GM18517 (cell line): ENCODE measurements around the gene IL18RAP.
A peak's percentile ranks its signal among the peaks of the same experiment; 100 is the strongest.

Experiments
- ATAC-seq: cut with Tn5 transposase; IDR thresholded peaks from one replicate; pipeline ENCODE4 v1.9.1; 2021; ENCODE audit warnings: mild to moderate bottlenecking, moderate library complexity; ENCODE audit not compliant: unreplicated experiment

Gene IL18RAP

GRCh38 chr2:102421890-102422759, 835 bp upstream of the IL18RAP start:
- no peak for ATAC-seq

- no peak for ATAC-seq
These were observed 408 bp downstream of the IL18RAP start for GRCh38 chr2:102423368-102423767.

GRCh38 chr2:102424754-102425153, 1.8 kb downstream of the IL18RAP start:
- ATAC-seq, result peak; percentile 94

- ATAC-seq, result no peak
These were observed 2.6 kb downstream of the IL18RAP start for GRCh38 chr2:102425441-102426132.

GRCh38 chr2:102427249-102427648, 4.3 kb downstream of the IL18RAP start:
- no peak for ATAC-seq

GRCh38 chr2:102428573-102428972, 5.6 kb downstream of the IL18RAP start:
- ATAC-seq, result no peak

GRCh38 chr2:102432386-102432785, 9.4 kb downstream of the IL18RAP start:
- no peak for ATAC-seq

- ATAC-seq, result no peak
These were observed 11.2 kb downstream of the IL18RAP start for GRCh38 chr2:102433973-102434654.

- no peak for ATAC-seq
These were observed 11.9 kb downstream of the IL18RAP start for GRCh38 chr2:102434655-102435381.

GRCh38 chr2:102435741-102436140, 12.8 kb downstream of the IL18RAP start:
- no peak for ATAC-seq

- ATAC-seq, result no peak
These were observed 13.4 kb downstream of the IL18RAP start for GRCh38 chr2:102436323-102436722.

- ATAC-seq, result no peak
These were observed 14.2 kb downstream of the IL18RAP start for GRCh38 chr2:102437122-102437521.

GRCh38 chr2:102438111-102438510, 15.2 kb downstream of the IL18RAP start:
- no peak for ATAC-seq

- no peak for ATAC-seq
These were observed 15.6 kb downstream of the IL18RAP start for GRCh38 chr2:102438578-102438977.

- ATAC-seq, result no peak
These were observed 16.2 kb downstream of the IL18RAP start for GRCh38 chr2:102439065-102439695.

- ATAC-seq, result no peak
These were observed 20.2 kb downstream of the IL18RAP start for GRCh38 chr2:102442967-102443828.

GRCh38 chr2:102444233-102444632, 21.3 kb downstream of the IL18RAP start:
- no peak for ATAC-seq

GRCh38 chr2:102446936-102447335, 24.0 kb downstream of the IL18RAP start:
- ATAC-seq, result no peak

GRCh38 chr2:102449370-102449974, 26.5 kb downstream of the IL18RAP start:
- no peak for ATAC-seq
